Colonic mucosa (tissue), 4 donors: ENCODE measurements around the gene NT5DC1. TPM values are rescaled to one million over a fixed set of nuclear protein-coding genes. Genes with fewer than 3 reads are reported as not detected.

ENCODE experiments used
- DNase-seq: peaks from one replicate; pipeline ENCODE4 v3.0.0-alpha.2; 2020
- H3K27ac ChIP-seq: fragments of 200-600 bp; one replicate; pipeline ENCODE4 v1.8.0; 2021
- H3K27me3 ChIP-seq: fragments of 200-600 bp; one replicate; pipeline ENCODE4 v1.8.0; 2021
- H3K36me3 ChIP-seq: fragments of 200-600 bp; one replicate; pipeline ENCODE4 v1.8.0; 2021
- H3K4me1 ChIP-seq: fragments of 200-600 bp; one replicate; pipeline ENCODE4 v1.8.0; 2021; ENCODE audit warnings: mild to moderate bottlenecking
- H3K4me3 ChIP-seq: fragments of 200-600 bp; one replicate; pipeline ENCODE4 v1.8.0; 2021
- H3K9ac ChIP-seq, 2 donors: one replicate each; pipeline ENCODE4 v1.7.0; 2013; ENCODE audit warnings: control low read depth in 2 of 2, low read depth in 2 of 2, low read length in 2 of 2
- H3K9me3 ChIP-seq: fragments of 200-600 bp; one replicate; pipeline ENCODE4 v1.8.0; 2021
- CTCF ChIP-seq: fragments of 200-600 bp; IDR thresholded peaks from one replicate; pipeline ENCODE4 v1.8.0; 2022; ENCODE audit warnings: antibody characterized with exemption, mild to moderate bottlenecking
- intact Hi-C: fragments of 100-400 bp; cut with DNase I; formaldehyde crosslinking; loops from one replicate; pipeline ENCODE4 v1.14.1; 2022
- total RNA-seq, 2 donors: library from RNA; stranded (reverse); fragmentation: NEBNext Ultra II Directional in 1 of 2; extraction: Animal tissue kit (Norgen Biotek cat#: 25700) in 1 of 2; gene quantifications; one replicate each; pipeline ENCODE4 v1.2.1, GENCODE V29; 2021
- donor health status: healthy.
- donor health status: DM: no; HTN: no; CAD: no.
- donor health status: DM: no; HTN: no; CAD: no.

Gene NT5DC1
- total RNA-seq, 2 donors from 2014 or later = 49.8 to 50.1 TPM

- Histone ChIP-seq H3K9ac (no peak overlapping the region), H3K36me3 (no peaks in the 10 kb centered on the region), H3K9me3 (no peaks in the 10 kb centered on the region), H3K27ac (no peak overlapping the region), H3K27me3 (no peaks in the 10 kb centered on the region), H3K4me3 (no peak overlapping the region), H3K4me1 (no peaks in the 10 kb centered on the region)
- no peak for TF ChIP-seq CTCF
- no peak for DNase-seq
- intact Hi-C loops = no loop called here
Observed at GRCh38 chr6:116189472-116189871, 88.8 kb downstream of the NT5DC1 start.

- H3K36me3 ChIP-seq = no peaks in the 10 kb centered on the region
- no peak for TF ChIP-seq CTCF
- no peaks in the 10 kb centered on the region for H3K27me3 ChIP-seq
- H3K4me3 ChIP-seq = no peak overlapping the region
- intact Hi-C loops = no loop called here
- no peaks in the 10 kb centered on the region for H3K4me1 ChIP-seq
- no peak overlapping the region for H3K27ac ChIP-seq
- no peaks in the 10 kb centered on the region for H3K9me3 ChIP-seq
- no peak overlapping the region for H3K9ac ChIP-seq
- no peak for DNase-seq
Observed at GRCh38 chr6:116190550-116190949, 89.9 kb downstream of the NT5DC1 start.

GRCh38 chr6:116191881-116192280 is 91.2 kb downstream of the NT5DC1 start:
- no peak for DNase-seq
- Histone ChIP-seq H3K9ac (no peak overlapping the region), H3K27me3 (no peaks in the 10 kb centered on the region), H3K4me1 (no peaks in the 10 kb centered on the region), H3K27ac (no peak overlapping the region), H3K4me3 (no peak overlapping the region), H3K36me3 (no peaks in the 10 kb centered on the region), H3K9me3 (no peaks in the 10 kb centered on the region)
- TF ChIP-seq CTCF = no peak
- intact Hi-C loops = no loop called here

GRCh38 chr6:116192786-116193185 is 92.1 kb downstream of the NT5DC1 start:
- no peak for TF ChIP-seq CTCF
- Histone ChIP-seq H3K27ac (no peak overlapping the region), H3K27me3 (no peaks in the 10 kb centered on the region), H3K4me1 (no peaks in the 10 kb centered on the region), H3K4me3 (no peak overlapping the region), H3K36me3 (no peaks in the 10 kb centered on the region), H3K9ac (no peak overlapping the region), H3K9me3 (no peaks in the 10 kb centered on the region)
- DNase-seq = no peak
- intact Hi-C loops = no loop called here

- H3K4me3 ChIP-seq = no peak overlapping the region
- no peak for TF ChIP-seq CTCF
- no peaks in the 10 kb centered on the region for H3K9me3 ChIP-seq
- no peaks in the 10 kb centered on the region for H3K4me1 ChIP-seq
- no peaks in the 10 kb centered on the region for H3K27me3 ChIP-seq
- DNase-seq = no peak
- no peak overlapping the region for H3K9ac ChIP-seq
- intact Hi-C loops = no loop called here
- no peak overlapping the region for H3K27ac ChIP-seq
- H3K36me3 ChIP-seq = no peaks in the 10 kb centered on the region
Observed at GRCh38 chr6:116196841-116197240, 96.2 kb downstream of the NT5DC1 start.
